HG02870 (cell line): Measurements from ENCODE around the gene OSBPL2.

Source experiments
- ATAC-seq: cut with Tn5 transposase; IDR thresholded peaks from one replicate; pipeline ENCODE4 v1.9.1; 2021; ENCODE audit warnings: mild to moderate bottlenecking, moderate library complexity; ENCODE audit not compliant: unreplicated experiment

Gene OSBPL2

GRCh38 chr20:62321521-62321948 lies 83.2 kb downstream of the OSBPL2 start:
- ATAC-seq: no peak

GRCh38 chr20:62321975-62322374 lies 83.7 kb downstream of the OSBPL2 start:
- ATAC-seq: no peak

- ATAC-seq: no peak
Observed at GRCh38 chr20:62322492-62323041, 84.2 kb downstream of the OSBPL2 start.

GRCh38 chr20:62323146-62323979 lies 85.0 kb downstream of the OSBPL2 start:
- ATAC-seq: no peak

GRCh38 chr20:62323980-62324906 lies 85.9 kb downstream of the OSBPL2 start:
- no peak for ATAC-seq

GRCh38 chr20:62325172-62325905 lies 87.0 kb downstream of the OSBPL2 start:
- ATAC-seq: no peak

- no peak for ATAC-seq
Observed at GRCh38 chr20:62326559-62326958, 88.2 kb downstream of the OSBPL2 start.

- no peak for ATAC-seq
Observed at GRCh38 chr20:62326959-62327725, 88.8 kb downstream of the OSBPL2 start.

GRCh38 chr20:62327726-62328495 lies 89.6 kb downstream of the OSBPL2 start:
- no peak for ATAC-seq

GRCh38 chr20:62328684-62329388 lies 90.5 kb downstream of the OSBPL2 start:
- no peak for ATAC-seq

GRCh38 chr20:62329389-62330377 lies 91.4 kb downstream of the OSBPL2 start:
- no peak for ATAC-seq

- ATAC-seq: no peak
Observed at GRCh38 chr20:62330576-62331317, 92.4 kb downstream of the OSBPL2 start.

GRCh38 chr20:62331347-62331746 lies 93.0 kb downstream of the OSBPL2 start:
- no peak for ATAC-seq

- no peak for ATAC-seq
Observed at GRCh38 chr20:62332421-62332820, 94.1 kb downstream of the OSBPL2 start.

GRCh38 chr20:62332989-62333819 lies 94.9 kb downstream of the OSBPL2 start:
- no peak for ATAC-seq
